Right lobe of liver (tissue), 6 donors: Measurements from ENCODE around the gene FAM241B. TPM values are rescaled to one million over a fixed set of nuclear protein-coding genes. Genes with fewer than 3 reads are reported as not detected.

ENCODE experiments used
- ATAC-seq, 4 donors: fragments of 200-7000 bp; cut with Tn5 transposase; one replicate each; pipeline ENCODE4 v1.9.1; 2020; ENCODE audit warnings: mild to moderate bottlenecking in 4 of 4, moderate library complexity in 4 of 4
- DNase-seq, 3 donors: peaks; one replicate each; pipeline ENCODE4 v3.0.0-alpha.2; 2020
- H3K27ac ChIP-seq, 3 donors: fragments of 200-600 bp; one replicate each; pipeline ENCODE4 v1.8.0; 2022
- H3K27me3 ChIP-seq, 2 donors: fragments of 200-600 bp; one replicate each; pipeline ENCODE4 v1.8.0; 2022
- H3K36me3 ChIP-seq, 4 donors: fragments of 200-600 bp; sonication (generic) in 1 of 4; one replicate each; pipeline versions ENCODE4 v1.5.1 to v1.8.0; 2017 to 2022; ENCODE audit warnings: control low read depth in 1 of 4
- H3K4me1 ChIP-seq, 4 donors: fragments of 200-600 bp; sonication (generic) in 1 of 4; one replicate each; pipeline versions ENCODE4 v1.5.1 to v1.8.0; 2017 to 2022; ENCODE audit warnings: control low read depth in 1 of 4
- H3K4me3 ChIP-seq, 3 donors: fragments of 200-600 bp; one replicate each; pipeline ENCODE4 v1.8.0; 2022
- H3K9me3 ChIP-seq, 4 donors: fragments of 200-600 bp; sonication (generic) in 1 of 4; one replicate each; pipeline versions ENCODE4 v1.5.1 to v1.8.0; 2017 to 2022; ENCODE audit warnings: control low read depth in 1 of 4
- POLR2A ChIP-seq: fragments of 450-650 bp; IDR thresholded peaks from one replicate; pipeline ENCODE4 v1.6.1; 2017; ENCODE audit warnings: antibody characterized with exemption, mild to moderate bottlenecking
- WGBS: methylation state at CpG from one replicate; pipeline ENCODE4 v1.1.6; 2018; ENCODE audit warnings: low coverage, low lambda C conversion rate; ENCODE audit not compliant: insufficient coverage; ENCODE audit errors: missing lambda C conversion rate; 5-methylcytosine and 5-hydroxymethylcytosine counted together
- intact Hi-C, 2 donors: fragments of 100-400 bp; cut with DNase I; formaldehyde crosslinking; loops; one replicate each; pipeline versions ENCODE4 v1.11.2 to v1.14.1; 2022
- total RNA-seq, 6 experiments: library from RNA; depleted of rRNA in 2 of 6; stranded (reverse); fragments of >200 nt in 2 of 6; fragmentation: NEBNext Ultra II Directional in 3 of 6; extraction: Animal tissue kit (Norgen Biotek cat#: 25700) in 3 of 6; gene quantifications; one replicate each; pipeline versions ENCODE4 v1.1.0 to v1.2.4, GENCODE V29; 2016 to 2023
- TF ChIP-seq, protein P1 (sequence below), 4 donors: fragments of 200-600 bp in 3 of 4; fragments of 450-650 bp in 1 of 4; IDR thresholded peaks; one replicate each; pipeline versions ENCODE4 v1.5.1 to v1.8.0; 2016 to 2022; ENCODE audit warnings: antibody characterized with exemption in 4 of 4, mild to moderate bottlenecking in 2 of 4
- donor health status: DM: no; HTN: yes; CAD: no.
- donor health status: DM: no; HTN: no; CAD: no.
- donor health status: DM: no; HTN: no; CAD: no.
- donor health status: DM: no; HTN: yes; CAD: no.
- donor health status: DM: no; HTN: yes; CAD: no.

The FAM241B gene
- total RNA-seq, 6 experiments from 2014 or later, result 0.74 to 3.9 (median 1.5) TPM

DNA sequence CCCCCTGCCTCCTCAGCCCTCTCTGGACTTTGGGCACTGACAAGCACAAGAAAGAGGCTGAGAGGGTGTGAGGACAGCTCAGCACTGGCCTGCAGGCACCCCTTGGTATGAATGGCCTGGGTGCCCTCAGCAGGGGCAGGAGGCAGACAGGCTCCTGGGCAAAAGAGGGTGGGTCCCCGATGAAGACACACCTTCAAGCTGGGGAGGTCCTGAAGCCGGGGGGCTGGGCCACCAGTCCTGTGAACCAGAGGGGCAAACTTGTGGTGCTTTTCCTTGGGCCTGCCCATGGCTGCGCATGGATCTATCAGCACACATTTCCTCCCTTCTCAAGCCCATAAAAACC, 22.8 kb downstream of the FAM241B start:
- H3K27ac ChIP-seq, result no peak overlapping the region
- H3K27me3 ChIP-seq, result no peaks in the 10 kb centered on the region
- H3K36me3 ChIP-seq, result no peaks in the 10 kb centered on the region
- DNase-seq, result no peak
- WGBS, result no CpG with 5 or more reads among the region's 3 CpGs
- H3K9me3 ChIP-seq, result no peaks in the 10 kb centered on the region
- intact Hi-C loops, result no loop called here
- no peak for TF ChIP-seq POLR2A
- TF ChIP-seq, protein P1, sequence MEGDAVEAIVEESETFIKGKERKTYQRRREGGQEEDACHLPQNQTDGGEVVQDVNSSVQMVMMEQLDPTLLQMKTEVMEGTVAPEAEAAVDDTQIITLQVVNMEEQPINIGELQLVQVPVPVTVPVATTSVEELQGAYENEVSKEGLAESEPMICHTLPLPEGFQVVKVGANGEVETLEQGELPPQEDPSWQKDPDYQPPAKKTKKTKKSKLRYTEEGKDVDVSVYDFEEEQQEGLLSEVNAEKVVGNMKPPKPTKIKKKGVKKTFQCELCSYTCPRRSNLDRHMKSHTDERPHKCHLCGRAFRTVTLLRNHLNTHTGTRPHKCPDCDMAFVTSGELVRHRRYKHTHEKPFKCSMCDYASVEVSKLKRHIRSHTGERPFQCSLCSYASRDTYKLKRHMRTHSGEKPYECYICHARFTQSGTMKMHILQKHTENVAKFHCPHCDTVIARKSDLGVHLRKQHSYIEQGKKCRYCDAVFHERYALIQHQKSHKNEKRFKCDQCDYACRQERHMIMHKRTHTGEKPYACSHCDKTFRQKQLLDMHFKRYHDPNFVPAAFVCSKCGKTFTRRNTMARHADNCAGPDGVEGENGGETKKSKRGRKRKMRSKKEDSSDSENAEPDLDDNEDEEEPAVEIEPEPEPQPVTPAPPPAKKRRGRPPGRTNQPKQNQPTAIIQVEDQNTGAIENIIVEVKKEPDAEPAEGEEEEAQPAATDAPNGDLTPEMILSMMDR (IDR thresholded peaks at IDR 0.05), result no peak
- H3K4me3 ChIP-seq, result no peak overlapping the region
- no peak for ATAC-seq
- no peaks in the 10 kb centered on the region for H3K4me1 ChIP-seq

DNA sequence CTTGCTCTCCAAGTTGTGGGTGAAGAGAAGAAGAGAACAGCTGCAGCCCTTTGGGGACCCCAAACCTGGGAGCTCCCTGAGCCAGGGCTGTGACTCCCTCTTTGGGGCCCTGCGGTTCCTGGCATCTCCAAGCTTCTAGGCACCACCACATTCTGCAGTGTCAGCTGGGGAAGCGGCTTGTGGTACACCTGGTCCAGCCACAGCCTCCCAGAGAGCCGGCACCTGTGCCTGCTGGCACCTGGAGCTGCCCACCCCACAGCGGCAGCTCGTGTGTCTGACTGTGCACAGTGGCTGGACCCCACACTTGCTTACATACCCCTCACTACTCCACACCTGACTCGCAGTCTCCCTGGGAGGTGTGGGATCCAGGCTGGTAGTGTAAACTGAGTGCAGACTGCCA, 23.5 kb downstream of the FAM241B start:
- Histone ChIP-seq H3K36me3 (no peaks in the 10 kb centered on the region), H3K27me3 (no peaks in the 10 kb centered on the region), H3K27ac (no peak overlapping the region), H3K9me3 (no peaks in the 10 kb centered on the region), H3K4me1 (no peaks in the 10 kb centered on the region), H3K4me3 (no peak overlapping the region)
- TF ChIP-seq, protein P1 (IDR thresholded peaks at IDR 0.05), result no peak
- TF ChIP-seq POLR2A, result no peak
- intact Hi-C loops, result no loop called here
- no CpG with 5 or more reads among the region's 6 CpGs for WGBS
- ATAC-seq (no peak), DNase-seq (no peak)

- intact Hi-C loops, result no loop called here
These were observed 25.2 kb downstream of the FAM241B start for GRCh38 chr10:69655124-69655867.

GRCh38 chr10:69655868-69656555, 26.0 kb downstream of the FAM241B start:
- Histone ChIP-seq H3K4me3 (no peak overlapping the region), H3K27ac (no peak overlapping the region), H3K36me3 (no peaks in the 10 kb centered on the region), H3K4me1 (no peaks in the 10 kb centered on the region), H3K9me3 (no peaks in the 10 kb centered on the region), H3K27me3 (no peaks in the 10 kb centered on the region)
- WGBS, result 71% methylated on average over 3 of the region's 11 CpGs
- intact Hi-C loops, result no loop called here
- no peak for ATAC-seq
- TF ChIP-seq, protein P1 (IDR thresholded peaks at IDR 0.05), result no peak
- no peak for TF ChIP-seq POLR2A
- DNase-seq, result peak in 1 of 3 donors; percentile 27

More at GRCh38 chr10:69655124-69655867, 25.2 kb downstream of the FAM241B start:
- Histone ChIP-seq H3K9me3 (no peaks in the 10 kb centered on the region), H3K4me3 (no peak overlapping the region), H3K27ac (no peak overlapping the region), H3K4me1 (no peaks in the 10 kb centered on the region), H3K36me3 (no peaks in the 10 kb centered on the region), H3K27me3 (no peaks in the 10 kb centered on the region)
- DNase-seq (no peak), ATAC-seq (no peak)
- 100% methylated on average over 3 of the region's 20 CpGs for WGBS
- TF ChIP-seq POLR2A, result no peak
- TF ChIP-seq, protein P1 (IDR thresholded peaks at IDR 0.05), result no peak
